GM20431 (cell line): ENCODE results near the gene POC1A.

Experiments used
- in situ Hi-C: fragments of 300-500 bp; cut with MseI, MboI; formaldehyde crosslinking; loops from one replicate; pipeline ENCODE4 v1.15.0; 2020; ENCODE audit warnings: low sequenced_read_pairs; ENCODE audit not compliant: unreplicated experiment

POC1A gene

GRCh38 chr3:52154135-52155094 is at the start of gene POC1A:
Gene POC1A, minus strand, starts transcription at chr3:52154423. Its CDS starts 51 bp downstream, at chr3:52154372.
- in situ Hi-C loops: no loop called here

GRCh38 chr3:52203701-52204100 is 49.5 kb upstream of the POC1A start:
- in situ Hi-C loops: no loop called here

DNA sequence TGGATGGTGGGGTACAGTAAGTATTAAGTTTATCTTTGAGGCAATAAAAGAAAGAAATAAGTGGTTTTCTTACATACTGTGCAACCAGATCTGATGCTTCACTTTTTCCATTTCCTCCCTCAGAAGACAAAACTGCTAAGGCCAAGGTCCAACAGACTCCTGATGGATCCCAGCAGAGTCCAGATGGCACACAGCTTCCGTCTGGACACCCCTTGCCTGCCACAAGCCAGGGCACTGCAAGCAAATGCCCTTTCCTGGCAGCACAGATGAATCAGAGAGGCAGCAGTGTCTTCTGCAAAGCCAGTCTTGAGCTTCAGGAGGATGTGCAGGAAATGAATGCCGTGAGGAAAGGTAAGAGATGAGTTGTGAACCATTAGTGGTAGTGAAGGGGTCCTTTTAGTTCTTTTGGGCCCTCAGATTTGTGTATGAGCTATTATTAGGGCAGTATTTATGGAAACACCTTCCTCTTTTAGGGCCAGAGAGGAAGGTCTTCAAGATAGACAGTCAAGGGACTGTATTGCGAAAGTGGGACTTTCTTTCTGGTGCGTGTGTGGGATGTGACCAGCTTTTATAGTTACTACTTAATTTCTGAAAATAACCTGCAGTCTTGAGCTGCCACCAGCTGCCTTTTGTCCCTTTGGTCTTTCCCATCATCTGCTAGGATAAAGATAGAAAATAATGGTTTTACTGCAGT is 48.3 kb upstream of the POC1A start:
- in situ Hi-C loops: no loop called here

GRCh38 chr3:52200981-52201679 is 46.9 kb upstream of the POC1A start:
- in situ Hi-C loops: no loop called here

- in situ Hi-C loops: no loop called here
These were observed 44.7 kb upstream of the POC1A start for GRCh38 chr3:52198643-52199608.

DNA sequence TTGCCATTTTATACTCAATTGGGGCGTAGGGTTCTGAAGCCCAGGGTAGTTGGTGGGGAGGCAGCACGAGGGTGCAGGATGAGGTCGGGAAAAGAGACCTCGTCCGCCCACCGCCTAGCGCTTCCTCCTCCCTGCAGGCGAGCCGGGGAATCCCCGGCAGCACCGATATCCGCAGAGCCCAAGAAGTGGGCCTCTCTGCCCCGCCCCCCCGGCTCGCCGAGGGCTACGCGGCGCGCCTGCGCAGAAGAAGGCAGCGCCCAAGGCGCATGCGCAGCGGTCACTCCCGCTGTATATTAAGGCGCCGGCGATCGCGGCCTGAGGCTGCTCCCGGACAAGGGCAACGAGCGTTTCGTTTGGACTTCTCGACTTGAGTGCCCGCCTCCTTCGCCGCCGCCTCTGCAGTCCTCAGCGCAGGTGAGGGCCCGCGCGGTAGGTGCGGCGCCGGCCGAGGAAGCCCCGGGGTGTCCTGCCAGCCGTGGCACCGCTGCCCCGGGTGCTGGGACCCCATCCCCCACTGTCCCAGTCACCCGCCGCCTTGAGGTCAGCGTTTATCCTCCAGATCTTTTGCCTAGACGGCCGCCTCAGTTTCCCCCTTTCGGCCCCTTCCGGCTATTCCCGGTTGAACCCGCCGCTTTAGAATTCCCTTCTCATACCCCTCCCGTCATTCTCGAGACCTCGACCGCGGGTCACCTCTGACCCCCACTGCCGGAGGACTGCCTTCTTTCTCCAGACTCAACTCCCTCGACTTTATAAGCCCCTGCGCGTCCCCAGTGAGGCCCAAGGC is 43.8 kb upstream of the POC1A start, which contains the start of gene ALAS1:
Gene ALAS1, plus strand, starts transcription at position 319 of the 784 bp plus-strand sequence. CDS start 1,082 bp downstream, outside the sequence.
- in situ Hi-C loops: no loop called here

- in situ Hi-C loops: no loop called here
These were observed 43.2 kb upstream of the POC1A start for GRCh38 chr3:52197499-52197841.

DNA sequence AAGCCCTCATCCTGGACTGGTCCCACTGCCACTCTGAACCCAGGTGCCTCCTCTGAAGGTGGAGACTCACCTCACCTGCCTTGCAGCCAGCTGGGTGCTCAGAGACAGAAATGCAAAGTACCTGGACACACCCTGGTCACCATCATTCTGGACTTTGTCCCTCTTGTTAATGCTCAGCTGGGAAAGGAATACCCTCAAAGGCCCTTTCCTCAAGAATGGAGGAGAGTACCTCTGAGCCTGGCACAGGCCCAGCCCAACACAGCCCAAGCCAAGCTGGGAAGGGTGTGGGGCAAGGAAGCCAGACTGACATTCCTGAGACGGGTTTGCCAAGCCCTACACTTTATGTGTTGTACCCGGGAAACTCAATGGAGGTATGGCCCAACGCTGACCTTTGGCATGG is 42.8 kb upstream of the POC1A start:
- in situ Hi-C loops: no loop called here

DNA sequence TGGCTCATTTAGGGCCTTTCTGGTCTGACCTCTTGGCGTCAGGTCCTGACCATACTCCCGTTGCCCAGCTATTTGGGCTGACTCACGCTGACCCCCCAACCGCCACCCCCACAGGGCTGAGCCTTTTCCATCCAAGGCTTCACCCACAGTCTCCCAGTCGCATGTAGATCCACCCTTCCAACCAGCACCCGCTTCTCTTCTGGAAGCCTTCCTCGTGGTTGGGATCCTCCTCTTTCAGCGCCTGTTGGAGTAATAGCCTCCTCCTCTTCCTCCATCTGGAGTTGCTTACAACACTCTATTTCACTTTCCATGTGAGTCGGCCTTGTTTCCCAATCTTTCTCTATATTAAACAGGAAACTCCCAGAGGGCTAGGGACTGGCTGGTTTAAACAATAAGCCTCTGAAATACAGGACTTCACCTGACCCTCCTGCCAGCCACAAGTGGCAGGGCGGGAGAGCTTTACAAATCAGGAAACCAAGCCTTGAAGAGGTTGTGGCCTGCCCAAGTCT is 41.7 kb upstream of the POC1A start:
- in situ Hi-C loops: no loop called here

- in situ Hi-C loops: no loop called here
These were observed 41.0 kb upstream of the POC1A start for GRCh38 chr3:52195291-52195597.

GRCh38 chr3:52194485-52195290 is 40.5 kb upstream of the POC1A start:
- in situ Hi-C loops: no loop called here

- in situ Hi-C loops: no loop called here
These were observed 38.8 kb upstream of the POC1A start for GRCh38 chr3:52193065-52193464.

GRCh38 chr3:52191663-52192062 is 37.4 kb upstream of the POC1A start:
- in situ Hi-C loops: no loop called here

GRCh38 chr3:52190294-52191074 is 36.3 kb upstream of the POC1A start:
- in situ Hi-C loops: no loop called here

GRCh38 chr3:52188556-52188955 is 34.3 kb upstream of the POC1A start:
- in situ Hi-C loops: no loop called here

DNA sequence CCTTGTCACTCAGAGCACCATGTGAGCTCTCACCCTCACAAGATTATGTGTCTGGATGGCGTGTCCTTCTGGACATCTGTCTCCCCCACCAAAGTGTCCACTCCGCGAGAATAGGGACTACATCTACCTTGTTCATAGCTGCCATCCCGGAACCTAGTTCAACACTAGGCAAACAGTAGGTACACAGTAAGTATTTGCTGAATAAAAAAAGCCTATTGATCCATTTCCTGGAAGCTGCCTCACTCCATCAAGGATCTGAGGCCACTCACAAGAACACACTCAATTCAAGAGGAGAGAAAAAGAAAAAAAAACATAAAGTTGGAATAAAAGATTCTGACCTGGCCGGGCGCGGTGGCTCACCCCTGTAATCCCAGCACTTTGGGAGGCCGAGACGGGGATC is 32.5 kb upstream of the POC1A start:
- in situ Hi-C loops: no loop called here

GRCh38 chr3:52185837-52186236 is 31.6 kb upstream of the POC1A start:
- in situ Hi-C loops: no loop called here
